GM21619 (cell line): ENCODE data around the gene SEBOX.

Experiments
- ATAC-seq: cut with Tn5 transposase; IDR thresholded peaks from one replicate; pipeline ENCODE4 v1.9.1; 2021; ENCODE audit not compliant: unreplicated experiment

SEBOX gene

GRCh38 chr17:28364665-28365363, at the start of gene SEBOX:
SEBOX (minus strand) TSS chr17:28365199; CDS start chr17:28365151, 48 bp downstream.
- ATAC-seq, result no peak

DNA sequence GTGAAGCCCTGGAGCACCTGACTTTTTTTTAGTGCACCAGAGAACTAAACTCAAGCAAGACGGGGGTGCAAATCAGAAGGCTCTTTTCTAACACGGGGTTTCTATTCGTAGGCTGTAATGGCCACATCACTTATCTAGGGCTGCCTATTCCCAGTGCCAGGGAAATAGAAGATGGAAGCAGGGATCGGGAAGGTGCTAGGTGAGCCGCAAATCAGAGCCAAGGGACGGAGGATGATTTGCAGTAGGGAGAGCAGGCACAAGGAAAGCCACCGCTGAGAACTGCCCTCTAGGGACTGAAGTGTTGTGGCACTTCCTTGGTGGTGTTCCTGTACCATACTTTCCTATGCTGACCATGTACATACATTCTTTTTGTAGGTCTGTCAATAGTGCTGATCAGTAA, 48.8 kb upstream of the SEBOX start:
- no peak for ATAC-seq

DNA sequence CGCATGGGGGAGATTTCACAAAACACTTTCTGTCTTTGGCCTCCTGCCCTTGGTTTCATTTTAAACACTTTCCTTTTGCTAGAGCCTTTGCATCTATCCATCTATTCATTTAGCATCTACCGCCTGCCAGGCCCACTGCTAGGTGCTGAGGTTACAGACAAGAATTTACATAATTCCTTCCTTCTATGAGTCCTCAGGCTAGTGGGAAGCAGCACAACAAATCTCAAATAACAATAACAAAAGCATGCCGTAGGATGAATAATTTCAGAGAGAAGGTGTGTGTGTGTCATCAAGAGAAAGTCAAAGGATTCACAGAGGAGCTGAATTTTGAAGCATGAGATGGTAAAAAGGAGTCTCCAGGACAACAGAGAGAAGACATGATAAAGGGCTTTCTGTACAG, 47.1 kb upstream of the SEBOX start:
- no peak for ATAC-seq

DNA sequence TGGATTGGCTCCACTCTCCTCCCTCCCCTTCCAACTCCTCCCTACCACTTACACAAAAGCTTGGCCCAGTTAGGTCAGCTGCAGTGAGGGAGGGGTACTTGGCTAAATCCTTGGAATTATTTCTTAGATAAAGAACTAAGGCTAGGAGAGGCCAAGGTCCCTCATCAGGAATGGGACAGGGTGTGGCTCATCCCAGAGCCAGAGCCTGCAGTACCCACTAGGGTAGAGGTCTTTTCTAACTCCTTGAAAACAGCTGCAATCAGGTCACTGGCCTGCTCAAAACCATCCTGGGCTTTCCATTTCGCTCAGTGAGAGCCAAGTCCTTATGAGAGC, 42.9 kb upstream of the SEBOX start:
- ATAC-seq, result no peak

GRCh38 chr17:28407130-28407973, 42.4 kb upstream of the SEBOX start:
- ATAC-seq, result no peak

DNA sequence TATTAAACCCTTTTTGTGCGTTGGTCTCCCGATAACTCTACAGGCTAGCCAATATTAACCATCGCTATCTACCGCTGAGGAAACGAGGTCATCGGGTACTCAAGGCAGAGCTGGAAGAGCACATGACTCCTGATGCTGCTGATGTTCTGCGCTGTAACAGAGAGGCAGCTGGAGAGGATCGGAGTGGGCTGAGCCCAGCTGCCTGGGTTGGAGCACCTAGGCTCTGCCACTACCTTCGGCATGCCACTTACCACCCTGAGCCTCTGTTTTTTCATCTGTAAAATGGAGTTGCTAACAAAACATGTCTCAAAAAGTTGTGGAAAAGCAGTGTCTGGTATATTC, 41.4 kb upstream of the SEBOX start:
- ATAC-seq, result no peak

- peak; percentile 56 for ATAC-seq
Observed at GRCh38 chr17:28405632-28406472, 40.9 kb upstream of the SEBOX start, which contains the start of gene SLC46A1. SLC46A1 (minus strand) TSS chr17:28406212; CDS start chr17:28406114, 98 bp downstream.

DNA sequence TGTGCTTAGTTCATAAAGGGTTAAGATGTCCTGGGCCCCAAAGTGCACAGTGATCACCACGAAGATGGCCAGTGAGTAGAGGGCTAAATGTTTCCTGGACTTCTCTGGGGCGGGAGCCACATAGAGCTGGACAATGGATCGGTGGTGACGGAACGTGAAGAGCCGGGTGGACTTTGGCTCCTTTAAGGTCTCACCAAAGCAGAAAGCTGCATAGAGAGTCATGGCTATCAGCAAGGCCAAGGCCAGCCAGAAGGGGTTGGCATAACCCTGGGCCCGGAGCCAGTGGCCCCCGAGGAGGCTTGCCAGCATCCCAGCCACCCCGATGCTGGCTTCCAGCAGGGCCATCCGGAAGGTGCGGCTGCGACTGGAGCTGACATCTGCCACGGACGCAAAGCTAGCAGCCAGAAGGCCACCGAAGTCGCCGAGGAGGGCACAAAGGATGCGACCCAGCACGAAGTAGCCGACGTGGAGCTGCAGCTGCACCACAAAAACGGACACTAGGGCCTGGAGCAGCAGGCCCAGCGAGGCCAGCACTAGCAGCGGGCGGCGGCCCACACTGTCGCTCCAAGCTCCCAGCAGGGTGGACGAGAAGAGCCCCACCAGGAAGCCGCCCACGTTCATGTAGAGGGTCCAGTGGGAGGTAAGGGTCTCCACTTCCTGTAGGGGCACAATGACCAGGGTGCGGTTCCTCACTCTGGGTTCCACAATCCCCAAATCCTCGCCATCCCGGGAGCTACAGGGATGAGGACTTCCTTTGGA, 40.0 kb upstream of the SEBOX start:
- ATAC-seq, result no peak

DNA sequence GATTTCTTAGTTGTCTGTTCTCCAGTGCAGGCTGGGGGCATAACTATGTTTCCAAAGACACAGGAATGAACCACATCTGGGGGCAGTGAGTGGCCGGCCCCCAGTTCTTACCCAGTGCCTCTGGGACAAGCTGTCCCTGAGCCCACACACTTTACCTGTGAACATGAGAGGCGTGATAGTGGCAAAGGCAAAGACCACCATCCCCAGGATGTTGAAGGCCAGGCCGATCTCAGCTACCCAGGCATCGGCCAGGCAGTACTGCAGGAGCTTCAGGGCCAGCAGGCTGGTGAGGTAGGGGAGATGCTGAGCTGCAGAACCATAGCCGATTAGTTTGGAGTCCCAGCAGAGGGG, 39.4 kb upstream of the SEBOX start:
- no peak for ATAC-seq

- ATAC-seq, result no peak
Observed at GRCh38 chr17:28404007-28404406, 39.0 kb upstream of the SEBOX start.

DNA sequence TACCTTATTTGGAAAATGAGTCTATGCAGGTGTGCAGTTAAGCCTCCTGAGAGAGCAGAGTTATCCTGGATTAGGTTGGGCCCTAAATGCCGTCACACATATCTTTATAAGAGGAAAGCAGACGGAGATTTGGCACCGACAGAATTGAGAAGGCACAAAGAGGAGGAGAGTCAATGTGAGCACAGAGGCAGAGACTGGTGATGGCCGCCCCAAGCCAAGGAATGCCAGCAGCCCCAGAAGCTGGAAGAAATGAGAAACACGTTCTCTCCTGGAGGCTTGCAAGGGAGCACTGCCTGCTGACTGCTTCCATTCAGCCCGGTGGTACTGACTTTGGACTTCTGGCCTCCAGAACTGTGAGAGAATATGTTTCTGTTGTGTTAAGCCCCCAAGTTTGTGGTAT, 37.8 kb upstream of the SEBOX start:
- no peak for ATAC-seq

DNA sequence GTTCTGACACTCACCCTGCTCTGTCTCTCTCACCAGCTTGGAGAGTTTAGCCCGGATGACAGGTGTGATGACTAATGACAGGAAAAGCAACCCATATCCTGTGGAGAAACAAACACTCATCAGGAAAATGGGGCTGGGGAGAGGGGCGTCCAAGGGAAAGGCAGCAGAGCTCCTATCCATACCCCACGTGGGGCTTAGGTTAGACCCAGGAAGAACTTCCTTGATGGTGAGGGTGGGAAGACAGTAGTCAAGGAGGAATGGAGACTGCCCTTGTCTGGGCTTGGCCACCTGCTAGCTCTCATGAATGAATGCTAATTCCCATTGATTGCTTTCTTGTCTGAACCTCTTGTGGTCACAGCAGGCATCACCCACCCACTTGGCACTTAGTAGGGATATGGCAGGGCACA, 37.2 kb upstream of the SEBOX start:
- no peak for ATAC-seq

DNA sequence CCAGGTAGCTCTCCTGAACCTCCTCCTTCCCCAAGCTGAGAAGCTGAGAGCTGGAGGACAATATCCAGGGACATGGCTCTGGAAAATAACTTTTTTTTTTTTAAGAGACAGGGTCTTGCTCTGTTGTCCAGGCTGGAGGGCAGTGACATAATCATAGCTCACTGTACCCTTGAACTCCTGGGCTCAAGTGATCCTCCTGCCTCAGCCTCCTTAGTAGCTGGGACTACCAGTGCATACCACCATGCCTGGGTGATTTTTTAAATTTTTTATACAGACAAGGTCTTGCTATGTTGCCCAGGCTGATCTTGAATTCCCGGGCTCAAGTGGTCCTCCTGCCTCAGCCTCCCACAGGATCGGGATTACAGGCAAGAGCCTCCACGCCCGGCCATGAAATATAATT, 34.8 kb upstream of the SEBOX start:
- ATAC-seq, result no peak

- no peak for ATAC-seq
Observed at GRCh38 chr17:28398280-28398981, 33.4 kb upstream of the SEBOX start.

DNA sequence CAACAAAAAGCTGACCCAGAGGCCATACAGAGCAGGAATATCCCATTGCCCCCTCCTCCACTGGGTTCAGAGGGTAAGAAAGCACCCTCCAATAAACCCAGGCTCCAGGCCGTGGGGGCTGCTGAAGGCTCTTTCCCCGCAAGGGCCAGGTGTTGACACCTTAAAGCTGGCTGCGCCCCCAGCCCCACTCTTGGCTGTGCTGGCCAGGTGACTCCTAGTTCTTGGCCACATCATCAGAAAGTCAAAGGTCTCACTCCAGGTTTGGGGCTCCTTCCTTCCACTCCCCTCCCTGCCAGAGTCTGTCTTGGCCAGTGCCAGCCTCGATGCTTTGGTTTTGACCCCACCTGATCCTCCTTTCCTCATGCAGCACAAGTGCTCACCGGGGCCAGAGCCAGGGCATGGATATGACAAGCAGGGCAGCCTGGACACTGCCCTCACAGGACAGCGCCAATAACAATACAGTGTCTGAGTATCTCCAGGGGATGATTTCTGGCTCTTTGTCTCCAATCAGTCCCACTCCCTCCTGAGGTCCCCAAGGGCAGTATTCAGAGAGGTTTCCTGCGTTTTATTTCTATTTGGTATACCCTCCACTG, 32.8 kb upstream of the SEBOX start:
- no peak for ATAC-seq

DNA sequence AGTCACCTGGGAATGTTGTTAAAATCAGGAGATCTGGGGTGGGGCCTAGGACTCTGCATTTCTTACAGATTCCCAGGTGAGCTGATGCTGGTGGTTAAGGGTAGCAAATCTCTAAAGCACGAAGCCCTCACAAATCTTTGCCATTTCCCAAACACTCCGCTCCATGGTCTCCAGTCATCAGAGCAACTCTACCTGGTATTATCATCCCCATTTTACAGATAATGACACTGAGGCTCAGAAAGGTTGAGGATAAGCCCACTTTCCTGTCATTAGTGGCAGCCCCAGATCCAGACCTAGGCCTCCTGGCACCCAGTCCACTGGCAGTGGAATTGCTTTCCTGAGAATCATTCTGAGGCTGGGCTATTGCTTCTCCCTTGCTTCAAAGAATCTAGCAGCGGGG, 32.3 kb upstream of the SEBOX start:
- ATAC-seq, result no peak

DNA sequence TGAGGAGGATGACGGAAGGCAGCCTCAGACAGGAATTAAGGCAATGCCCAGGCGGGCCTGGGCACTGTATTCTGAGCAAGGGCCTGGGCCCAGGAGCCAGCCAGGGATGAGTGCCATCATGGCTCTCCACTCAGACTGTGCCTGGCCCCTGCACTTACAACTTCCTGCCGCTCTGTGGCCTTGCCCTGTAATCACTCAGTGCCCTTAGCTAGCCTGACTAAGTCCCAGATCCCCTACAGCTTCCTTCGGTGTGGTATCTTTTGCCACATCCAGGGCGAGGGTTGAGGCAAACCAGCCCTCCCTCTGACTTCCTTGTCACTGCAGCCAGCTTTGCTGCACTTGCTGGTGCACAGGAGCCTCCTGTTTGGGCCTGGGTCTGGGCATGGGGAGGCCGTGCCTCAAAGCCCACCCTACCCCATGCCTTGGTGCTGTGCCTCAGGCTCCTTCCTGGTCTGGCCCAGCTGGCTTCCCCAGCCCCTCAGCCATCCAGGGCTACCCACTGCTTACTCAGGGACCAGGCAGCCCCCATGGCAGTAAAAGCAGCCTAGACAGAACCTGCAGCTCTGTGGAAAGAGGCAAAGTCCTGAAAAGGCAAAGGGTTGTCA, 31.7 kb upstream of the SEBOX start:
- ATAC-seq, result no peak

DNA sequence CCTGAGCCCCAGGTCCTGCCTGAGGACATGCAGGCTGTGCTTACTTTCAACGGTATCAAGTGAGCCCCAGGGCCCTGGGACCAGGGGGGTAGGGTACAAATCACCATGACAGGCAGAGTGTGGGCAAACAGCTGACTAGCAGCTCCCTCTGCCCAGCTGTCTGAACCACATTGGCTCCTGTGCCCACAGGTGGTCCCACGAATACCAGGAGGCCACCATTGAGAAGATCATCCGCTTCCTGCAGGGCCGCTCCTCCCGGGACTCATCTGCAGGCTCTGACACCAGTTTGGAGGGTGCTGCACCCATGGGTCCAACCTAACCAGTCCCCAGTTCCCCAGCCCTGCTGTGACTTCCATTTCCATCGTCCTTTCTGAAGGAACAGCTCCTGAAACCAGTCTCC, 31.0 kb upstream of the SEBOX start:
- ATAC-seq, result no peak

- no peak for ATAC-seq
Observed at GRCh38 chr17:28395426-28395825, 30.4 kb upstream of the SEBOX start.
